Measurements from ENCODE around the gene STUB1.

The STUB1 gene

GRCh38 chr16:667780-668518, 12.3 kb upstream of the STUB1 start, which contains the start of gene RHOT2:
TSS of gene RHOT2 (plus strand) at chr16:668132. CDS start at chr16:668200, 68 bp downstream.
- DNase-seq: peak; percentile 88 to 95

- DNase-seq: no peak
These were observed 11.6 kb upstream of the STUB1 start for GRCh38 chr16:668519-669171.

- DNase-seq: no peak
These were observed 10.5 kb upstream of the STUB1 start for GRCh38 chr16:669666-670065.

- no peak for DNase-seq
These were observed 9.5 kb upstream of the STUB1 start for GRCh38 chr16:670485-671352.

- DNase-seq: no peak
These were observed 8.7 kb upstream of the STUB1 start for GRCh38 chr16:671353-672131.

- DNase-seq: no peak
These were observed 7.8 kb upstream of the STUB1 start for GRCh38 chr16:672371-672770.

GRCh38 chr16:672851-673250, 7.4 kb upstream of the STUB1 start:
- DNase-seq: no peak

GRCh38 chr16:673399-673991, 6.7 kb upstream of the STUB1 start:
- no peak for DNase-seq

GRCh38 chr16:674214-674881, 5.9 kb upstream of the STUB1 start:
- DNase-seq: no peak

- no peak for DNase-seq
These were observed 5.0 kb upstream of the STUB1 start, which contains the start of gene RHBDL1 for GRCh38 chr16:674968-675883. TSS of gene RHBDL1 (plus strand) at chr16:675671. CDS start at chr16:675791, 120 bp downstream.

- no peak for DNase-seq
These were observed 4.2 kb upstream of the STUB1 start for GRCh38 chr16:675884-676564.

- no peak for DNase-seq
These were observed 3.7 kb upstream of the STUB1 start for GRCh38 chr16:676565-676902.

GRCh38 chr16:676913-677312, 3.3 kb upstream of the STUB1 start:
- peak; percentile 92 to 93 for DNase-seq

GRCh38 chr16:677316-678190, 2.7 kb upstream of the STUB1 start:
- peak; percentile 90 to 91 for DNase-seq

- DNase-seq: no peak
These were observed 1.9 kb upstream of the STUB1 start for GRCh38 chr16:678209-678857.

- peak; percentile 64 to 75 for DNase-seq
These were observed 1.1 kb upstream of the STUB1 start for GRCh38 chr16:678858-679813.

GRCh38 chr16:680625-680945, 375 bp downstream of the STUB1 start:
- DNase-seq: no peak
